Loucy (cell line): ENCODE data around the gene SLF2.

ENCODE experiments used
- EZH2phosphoT487 ChIP-seq: fragments of 200-600 bp; IDR thresholded peaks from 2 replicates; pipeline ENCODE4 v1.6.1; 2018; ENCODE audit warnings: antibody characterized with exemption, mild to moderate bottlenecking, moderate library complexity, borderline replicate concordance
- TF ChIP-seq, protein P1 (sequence below): fragments of 200-600 bp; sonication (generic); conservative IDR thresholded peaks from 2 replicates; pipeline ENCODE4 v1.5.1; 2014; ENCODE audit warnings: mild to moderate bottlenecking, antibody characterized with exemption, low read length

DNA sequence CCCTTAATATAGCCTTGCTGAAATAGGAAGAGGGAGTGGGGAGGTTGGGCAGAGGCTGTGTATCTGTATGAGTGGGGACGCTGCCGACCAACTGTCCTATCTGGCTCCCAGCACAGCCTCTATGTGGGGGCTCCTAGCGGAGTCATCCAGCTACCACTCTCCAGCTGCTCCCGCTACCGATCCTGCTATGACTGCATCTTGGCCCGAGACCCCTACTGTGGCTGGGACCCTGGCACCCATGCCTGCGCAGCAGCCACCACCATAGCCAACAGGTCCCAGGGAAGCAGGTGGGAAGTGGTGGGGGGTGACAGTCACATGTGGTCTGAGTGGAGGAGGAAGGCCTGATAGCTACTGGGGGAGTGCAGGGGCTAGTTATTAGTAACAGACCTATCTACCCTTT is 67.9 kb downstream of the SLF2 start:
- TF ChIP-seq, protein P1, sequence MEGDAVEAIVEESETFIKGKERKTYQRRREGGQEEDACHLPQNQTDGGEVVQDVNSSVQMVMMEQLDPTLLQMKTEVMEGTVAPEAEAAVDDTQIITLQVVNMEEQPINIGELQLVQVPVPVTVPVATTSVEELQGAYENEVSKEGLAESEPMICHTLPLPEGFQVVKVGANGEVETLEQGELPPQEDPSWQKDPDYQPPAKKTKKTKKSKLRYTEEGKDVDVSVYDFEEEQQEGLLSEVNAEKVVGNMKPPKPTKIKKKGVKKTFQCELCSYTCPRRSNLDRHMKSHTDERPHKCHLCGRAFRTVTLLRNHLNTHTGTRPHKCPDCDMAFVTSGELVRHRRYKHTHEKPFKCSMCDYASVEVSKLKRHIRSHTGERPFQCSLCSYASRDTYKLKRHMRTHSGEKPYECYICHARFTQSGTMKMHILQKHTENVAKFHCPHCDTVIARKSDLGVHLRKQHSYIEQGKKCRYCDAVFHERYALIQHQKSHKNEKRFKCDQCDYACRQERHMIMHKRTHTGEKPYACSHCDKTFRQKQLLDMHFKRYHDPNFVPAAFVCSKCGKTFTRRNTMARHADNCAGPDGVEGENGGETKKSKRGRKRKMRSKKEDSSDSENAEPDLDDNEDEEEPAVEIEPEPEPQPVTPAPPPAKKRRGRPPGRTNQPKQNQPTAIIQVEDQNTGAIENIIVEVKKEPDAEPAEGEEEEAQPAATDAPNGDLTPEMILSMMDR: no peak
- TF ChIP-seq EZH2phosphoT487: no peak
